Peyer's patch (tissue), 4 donors: ENCODE data around the gene ERO1B. TPM values are rescaled to one million over a fixed set of nuclear protein-coding genes. Genes with fewer than 3 reads are reported as not detected.

Experiments
- DNase-seq, 3 donors: peaks; one replicate each; pipeline ENCODE4 v3.0.0-alpha.2; 2017 to 2019
- H3K27ac ChIP-seq, 4 donors: fragments of 200-600 bp; sonication (generic); one replicate each; pipeline ENCODE4 v1.5.1; 2016 to 2019
- H3K27me3 ChIP-seq, 2 donors: fragments of 200-600 bp; sonication (generic); one replicate each; pipeline ENCODE4 v1.5.1; 2019
- H3K36me3 ChIP-seq, 3 donors: fragments of 200-600 bp; sonication (generic); one replicate each; pipeline ENCODE4 v1.5.1; 2016 to 2019
- H3K4me1 ChIP-seq, 4 donors: fragments of 200-600 bp; sonication (generic); one replicate each; pipeline ENCODE4 v1.5.1; 2016 to 2019
- H3K4me3 ChIP-seq, 4 donors: fragments of 200-600 bp; sonication (generic); 1 replicate in 3 of 4; 2 replicates in 1 of 4; pipeline ENCODE4 v1.5.1; 2016 to 2019; ENCODE audit warnings: mild to moderate bottlenecking in 1 of 4
- H3K9me3 ChIP-seq, 4 donors: fragments of 200-600 bp; sonication (generic); one replicate each; pipeline ENCODE4 v1.5.1; 2016 to 2019; ENCODE audit warnings: mild to moderate bottlenecking in 1 of 4
- POLR2A ChIP-seq, 2 donors: fragments of 450-650 bp; IDR thresholded peaks; one replicate each; pipeline ENCODE4 v1.5.1; 2017; ENCODE audit warnings: antibody characterized with exemption in 2 of 2, mild to moderate bottlenecking in 2 of 2, moderate library complexity in 2 of 2
- total RNA-seq, 4 donors: library from RNA; depleted of rRNA; stranded (reverse); fragments of >200 nt; gene quantifications; one replicate each; pipeline ENCODE4 v1.1.0, GENCODE V29; 2016
- TF ChIP-seq, protein P1 (sequence below), 6 experiments: fragments of 450-650 bp in 4 of 6; fragments of 200-600 bp in 2 of 6; sonication (generic) in 1 of 6; IDR thresholded peaks; one replicate each; pipeline ENCODE4 v1.5.1; 2017 to 2019; ENCODE audit warnings: antibody characterized with exemption in 6 of 6, mild to moderate bottlenecking in 3 of 6, moderate library complexity in 1 of 6

Gene ERO1B
- total RNA-seq, 4 donors from 2014 or later, result 5.2 to 44.6 (median 7.9) TPM

DNA sequence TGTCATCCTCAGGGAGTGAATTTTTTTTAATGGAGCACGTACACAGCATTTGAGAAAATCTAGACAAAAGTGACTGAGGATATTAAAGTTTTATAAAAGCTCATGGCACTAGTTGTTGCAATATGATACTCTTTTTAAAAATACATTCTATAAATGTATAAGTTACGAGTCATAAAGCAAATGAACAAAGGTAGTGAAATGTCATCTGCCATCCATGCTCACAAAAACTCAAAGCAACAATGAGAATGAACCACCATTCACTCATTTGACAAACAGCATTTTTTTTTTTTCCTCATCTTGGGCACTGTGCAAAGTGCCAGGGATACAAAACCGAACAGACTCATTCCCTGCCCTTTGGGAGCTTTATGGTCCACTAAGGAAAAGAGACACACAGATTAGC lies 100.7 kb downstream of the ERO1B start:
- H3K36me3 ChIP-seq, result peaks cover 0 to 29% (median 0%) of the 10 kb centered on the region in 3 donors

GRCh38 chr1:236179634-236180033 lies 102.1 kb downstream of the ERO1B start:
- no peak for DNase-seq
- no peaks in the 10 kb centered on the region for H3K9me3 ChIP-seq
- TF ChIP-seq POLR2A (IDR thresholded peaks at IDR 0.05), result no peak
- TF ChIP-seq, protein P1, sequence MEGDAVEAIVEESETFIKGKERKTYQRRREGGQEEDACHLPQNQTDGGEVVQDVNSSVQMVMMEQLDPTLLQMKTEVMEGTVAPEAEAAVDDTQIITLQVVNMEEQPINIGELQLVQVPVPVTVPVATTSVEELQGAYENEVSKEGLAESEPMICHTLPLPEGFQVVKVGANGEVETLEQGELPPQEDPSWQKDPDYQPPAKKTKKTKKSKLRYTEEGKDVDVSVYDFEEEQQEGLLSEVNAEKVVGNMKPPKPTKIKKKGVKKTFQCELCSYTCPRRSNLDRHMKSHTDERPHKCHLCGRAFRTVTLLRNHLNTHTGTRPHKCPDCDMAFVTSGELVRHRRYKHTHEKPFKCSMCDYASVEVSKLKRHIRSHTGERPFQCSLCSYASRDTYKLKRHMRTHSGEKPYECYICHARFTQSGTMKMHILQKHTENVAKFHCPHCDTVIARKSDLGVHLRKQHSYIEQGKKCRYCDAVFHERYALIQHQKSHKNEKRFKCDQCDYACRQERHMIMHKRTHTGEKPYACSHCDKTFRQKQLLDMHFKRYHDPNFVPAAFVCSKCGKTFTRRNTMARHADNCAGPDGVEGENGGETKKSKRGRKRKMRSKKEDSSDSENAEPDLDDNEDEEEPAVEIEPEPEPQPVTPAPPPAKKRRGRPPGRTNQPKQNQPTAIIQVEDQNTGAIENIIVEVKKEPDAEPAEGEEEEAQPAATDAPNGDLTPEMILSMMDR (IDR thresholded peaks at IDR 0.05), result no peak
- peaks cover 0 to 20% (median 0%) of the 10 kb centered on the region in 3 donors for H3K36me3 ChIP-seq
- H3K27me3 ChIP-seq, result no peaks in the 10 kb centered on the region
- no peak overlapping the region for H3K4me3 ChIP-seq
- no peak overlapping the region for H3K27ac ChIP-seq
- no peaks in the 10 kb centered on the region for H3K4me1 ChIP-seq

More for the DNA sequence above, 100.7 kb downstream of the ERO1B start:
- Histone ChIP-seq H3K4me1 (no peaks in the 10 kb centered on the region), H3K9me3 (no peaks in the 10 kb centered on the region), H3K27me3 (no peaks in the 10 kb centered on the region), H3K4me3 (no peak overlapping the region), H3K27ac (no peak overlapping the region)
- no peak for DNase-seq
- no peak for TF ChIP-seq POLR2A (IDR thresholded peaks at IDR 0.05)
- TF ChIP-seq, protein P1 (IDR thresholded peaks at IDR 0.05), result no peak

- no peak for DNase-seq
- TF ChIP-seq, protein P1 (IDR thresholded peaks at IDR 0.05), result no peak
- TF ChIP-seq POLR2A (IDR thresholded peaks at IDR 0.05), result no peak
- H3K9me3 ChIP-seq, result no peaks in the 10 kb centered on the region
- H3K27me3 ChIP-seq, result no peaks in the 10 kb centered on the region
- no peaks in the 10 kb centered on the region for H3K4me1 ChIP-seq
- peaks cover 0 to 18% (median 0%) of the 10 kb centered on the region in 3 donors for H3K36me3 ChIP-seq
- H3K4me3 ChIP-seq, result no peak overlapping the region
- H3K27ac ChIP-seq, result no peak overlapping the region
Observed at GRCh38 chr1:236176337-236177336, 105.1 kb downstream of the ERO1B start.

- DNase-seq, result no peak
- Histone ChIP-seq H3K4me3 (no peak overlapping the region), H3K27me3 (no peaks in the 10 kb centered on the region), H3K4me1 (no peaks in the 10 kb centered on the region), H3K36me3 (peaks cover 0 to 13% (median 0%) of the 10 kb centered on the region in 3 donors), H3K9me3 (no peaks in the 10 kb centered on the region), H3K27ac (no peak overlapping the region)
- TF ChIP-seq, protein P1 (IDR thresholded peaks at IDR 0.05), result no peak
- no peak for TF ChIP-seq POLR2A (IDR thresholded peaks at IDR 0.05)
Observed at GRCh38 chr1:236175642-236176336, 106.0 kb downstream of the ERO1B start.

GRCh38 chr1:236173174-236173767 lies 108.5 kb downstream of the ERO1B start:
- TF ChIP-seq POLR2A (IDR thresholded peaks at IDR 0.05), result no peak
- TF ChIP-seq, protein P1 (IDR thresholded peaks at IDR 0.05), result no peak
- H3K27ac ChIP-seq, result no peak overlapping the region

More at GRCh38 chr1:236173174-236173767, 108.5 kb downstream of the ERO1B start:
- H3K4me3 ChIP-seq, result no peak overlapping the region
- H3K36me3 ChIP-seq, result no peaks in the 10 kb centered on the region
- DNase-seq, result no peak
- H3K9me3 ChIP-seq, result no peaks in the 10 kb centered on the region
- no peaks in the 10 kb centered on the region for H3K4me1 ChIP-seq
- H3K27me3 ChIP-seq, result no peaks in the 10 kb centered on the region
